Measurements from ENCODE around the gene HAPLN2.

The HAPLN2 gene

GRCh38 chr1:156645056-156645455 is 25.8 kb downstream of the HAPLN2 start:
- DNase-seq (ENCODE audit: low spot score), result no peak

- no peak for DNase-seq (ENCODE audit: low spot score)
Measured at GRCh38 chr1:156645666-156646065, 26.5 kb downstream of the HAPLN2 start.

GRCh38 chr1:156646738-156647211 is 27.6 kb downstream of the HAPLN2 start:
- DNase-seq (ENCODE audit: low spot score), result no peak

GRCh38 chr1:156647351-156647750 is 28.1 kb downstream of the HAPLN2 start:
- DNase-seq (ENCODE audit: low spot score), result no peak

DNA sequence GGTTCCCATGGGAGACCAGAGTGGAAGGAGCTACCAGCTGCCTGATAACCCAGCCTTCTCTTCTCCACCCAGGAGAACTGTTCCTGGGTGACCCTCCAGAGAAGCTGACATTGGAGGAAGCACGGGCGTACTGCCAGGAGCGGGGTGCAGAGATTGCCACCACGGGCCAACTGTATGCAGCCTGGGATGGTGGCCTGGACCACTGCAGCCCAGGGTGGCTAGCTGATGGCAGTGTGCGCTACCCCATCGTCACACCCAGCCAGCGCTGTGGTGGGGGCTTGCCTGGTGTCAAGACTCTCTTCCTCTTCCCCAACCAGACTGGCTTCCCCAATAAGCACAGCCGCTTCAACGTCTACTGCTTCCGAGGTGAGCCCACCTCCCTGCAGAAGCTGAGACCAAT is 29.3 kb downstream of the HAPLN2 start:
- no peak for DNase-seq (ENCODE audit: low spot score)

- no peak for DNase-seq (ENCODE audit: low spot score)
Measured at GRCh38 chr1:156648951-156649350, 29.7 kb downstream of the HAPLN2 start.

GRCh38 chr1:156652131-156652991 is 33.1 kb downstream of the HAPLN2 start:
- DNase-seq (ENCODE audit: low spot score), result no peak

DNA sequence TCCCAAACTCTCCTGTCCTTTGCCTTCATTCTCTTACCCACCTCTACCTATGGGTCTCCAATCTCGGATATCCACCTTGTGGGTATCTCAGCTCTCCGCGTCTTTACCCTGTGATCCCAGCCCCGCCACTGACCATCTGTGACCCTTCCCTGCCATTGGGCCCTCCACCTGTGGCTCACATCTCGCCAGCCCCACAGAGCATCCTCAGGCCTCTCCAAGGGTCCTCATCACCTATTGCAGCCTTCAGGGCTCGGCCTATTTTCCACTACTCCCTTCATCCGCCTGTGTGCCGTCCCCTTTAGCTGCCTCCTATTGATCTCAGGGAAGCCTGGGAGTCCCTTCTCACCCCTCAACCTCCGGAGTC is 33.8 kb downstream of the HAPLN2 start:
- no peak for DNase-seq (ENCODE audit: low spot score)

DNA sequence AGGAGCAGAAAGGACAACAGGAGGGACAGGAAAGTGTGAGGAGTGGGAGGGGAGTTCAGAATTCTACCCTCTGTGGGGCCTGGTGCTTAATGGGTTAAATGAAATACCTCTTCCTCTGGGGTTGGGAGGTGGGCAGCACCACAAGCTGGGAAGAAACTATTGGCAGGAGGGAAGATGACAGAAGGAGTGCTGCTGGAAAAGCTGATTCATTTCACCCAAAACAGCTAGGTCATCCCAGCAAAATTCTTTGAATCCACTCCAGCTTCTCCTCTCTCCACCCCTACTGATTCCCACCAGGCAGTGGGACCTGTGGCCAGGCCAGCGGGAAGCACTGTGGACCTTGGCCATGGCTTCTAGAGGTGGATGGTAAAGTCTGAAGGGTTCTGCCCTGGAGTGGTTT is 35.5 kb downstream of the HAPLN2 start:
- DNase-seq (ENCODE audit: low spot score), result no peak

- DNase-seq (ENCODE audit: low spot score), result no peak
Measured at GRCh38 chr1:156655151-156655903, 36.1 kb downstream of the HAPLN2 start.

- no peak for DNase-seq (ENCODE audit: low spot score)
Measured at GRCh38 chr1:156655904-156656516, 36.8 kb downstream of the HAPLN2 start.

- DNase-seq (ENCODE audit: low spot score), result peak; percentile 76
Measured at GRCh38 chr1:156656806-156657740, 37.9 kb downstream of the HAPLN2 start.

DNA sequence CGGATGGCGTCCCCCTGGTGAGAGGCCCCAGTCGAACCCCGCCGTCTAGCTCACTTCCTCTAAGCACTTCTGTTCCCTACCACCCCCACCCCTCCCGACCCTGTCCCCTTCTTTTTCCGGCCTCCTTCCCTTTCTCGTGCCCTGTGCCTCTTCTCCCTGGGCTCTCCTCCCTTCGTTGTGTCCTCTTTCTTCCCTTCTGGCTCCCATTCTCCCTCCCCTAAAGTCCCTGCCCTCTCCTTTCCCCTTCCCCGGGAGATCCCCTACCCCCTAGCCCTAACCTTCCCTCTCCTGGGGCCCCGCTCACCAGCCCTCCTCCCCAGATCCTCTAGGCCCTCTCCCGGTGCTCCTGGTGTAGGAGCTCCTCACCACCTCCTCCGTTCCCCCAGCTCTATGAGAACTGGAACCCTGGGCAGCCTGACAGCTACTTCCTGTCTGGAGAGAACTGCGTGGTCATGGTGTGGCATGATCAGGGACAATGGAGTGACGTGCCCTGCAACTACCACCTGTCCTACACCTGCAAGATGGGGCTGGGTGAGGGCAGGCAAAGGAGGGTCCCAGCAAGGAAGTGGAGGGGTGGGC is 38.6 kb downstream of the HAPLN2 start:
- DNase-seq (ENCODE audit: low spot score), result no peak

DNA sequence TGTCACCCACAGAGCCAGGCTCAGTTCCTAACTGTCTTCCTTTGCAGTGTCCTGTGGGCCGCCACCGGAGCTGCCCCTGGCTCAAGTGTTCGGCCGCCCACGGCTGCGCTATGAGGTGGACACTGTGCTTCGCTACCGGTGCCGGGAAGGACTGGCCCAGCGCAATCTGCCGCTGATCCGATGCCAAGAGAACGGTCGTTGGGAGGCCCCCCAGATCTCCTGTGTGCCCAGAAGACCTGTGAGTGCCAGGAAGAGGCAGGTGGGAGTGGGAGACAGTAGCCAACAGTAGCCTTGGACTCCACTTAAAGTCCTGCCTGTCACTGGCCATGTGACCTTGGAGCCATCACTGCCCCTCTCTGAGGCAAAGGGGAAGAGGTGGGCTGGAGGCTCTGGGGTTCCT is 39.3 kb downstream of the HAPLN2 start:
- no peak for DNase-seq (ENCODE audit: low spot score)

DNA sequence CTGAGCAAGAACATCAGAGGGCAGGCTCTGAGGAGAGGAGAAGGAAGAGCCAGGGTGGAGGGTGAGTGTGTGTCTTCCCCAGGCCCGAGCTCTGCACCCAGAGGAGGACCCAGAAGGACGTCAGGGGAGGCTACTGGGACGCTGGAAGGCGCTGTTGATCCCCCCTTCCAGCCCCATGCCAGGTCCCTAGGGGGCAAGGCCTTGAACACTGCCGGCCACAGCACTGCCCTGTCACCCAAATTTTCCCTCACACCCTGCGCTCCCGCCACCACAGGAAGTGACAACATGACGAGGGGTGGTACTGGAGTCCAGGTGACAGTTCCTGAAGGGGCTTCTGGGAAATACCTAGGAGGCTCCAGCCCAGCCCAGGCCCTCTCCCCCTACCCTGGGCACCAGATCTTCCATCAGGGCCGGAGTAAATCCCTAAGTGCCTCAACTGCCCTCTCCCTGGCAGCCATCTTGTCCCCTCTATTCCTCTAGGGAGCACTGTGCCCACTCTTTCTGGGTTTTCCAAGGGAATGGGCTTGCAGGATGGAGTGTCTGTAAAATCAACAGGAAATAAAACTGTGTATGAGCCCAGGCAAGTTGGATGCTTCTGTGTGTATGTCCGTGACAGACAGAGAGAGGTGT is 39.8 kb downstream of the HAPLN2 start:
- DNase-seq (ENCODE audit: low spot score), result no peak

DNA sequence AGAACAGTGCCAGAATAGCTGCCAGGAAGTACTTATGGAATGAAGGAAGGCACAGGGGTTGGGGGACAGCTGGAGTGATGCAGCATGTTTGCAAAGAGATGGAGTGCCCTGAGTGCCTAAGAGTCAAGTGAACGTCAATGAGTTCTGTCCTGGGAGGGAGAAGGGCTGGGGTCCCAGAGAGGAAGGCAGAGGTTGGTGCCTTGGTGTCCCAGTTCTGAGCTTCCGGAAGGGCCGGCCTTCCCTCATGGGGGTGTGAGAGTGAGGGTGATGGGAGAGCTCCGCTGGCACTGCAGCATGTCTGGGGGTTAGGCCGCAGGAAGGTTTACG is 40.4 kb downstream of the HAPLN2 start:
- DNase-seq (ENCODE audit: low spot score), result no peak

GRCh38 chr1:156659988-156660751 is 41.0 kb downstream of the HAPLN2 start:
- DNase-seq (ENCODE audit: low spot score), result peak; percentile 92

DNA sequence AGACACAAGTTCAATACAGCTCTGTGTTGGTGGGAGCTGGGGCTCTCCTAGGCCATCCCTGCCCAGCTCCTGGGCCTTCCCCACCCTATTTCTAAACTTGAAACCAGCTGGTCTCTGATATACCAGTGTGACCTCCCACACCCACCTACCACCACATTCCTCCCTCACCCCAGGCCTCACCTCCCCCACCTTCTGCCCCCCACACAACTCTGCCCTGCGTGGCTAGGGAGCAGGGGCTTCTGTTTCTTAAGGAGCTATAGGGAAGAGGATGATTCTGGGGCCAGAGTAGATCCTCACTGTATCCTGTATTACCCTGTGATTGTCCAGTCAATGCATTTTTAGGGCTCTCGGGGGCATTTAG is 41.5 kb downstream of the HAPLN2 start:
- no peak for DNase-seq (ENCODE audit: low spot score)

DNA sequence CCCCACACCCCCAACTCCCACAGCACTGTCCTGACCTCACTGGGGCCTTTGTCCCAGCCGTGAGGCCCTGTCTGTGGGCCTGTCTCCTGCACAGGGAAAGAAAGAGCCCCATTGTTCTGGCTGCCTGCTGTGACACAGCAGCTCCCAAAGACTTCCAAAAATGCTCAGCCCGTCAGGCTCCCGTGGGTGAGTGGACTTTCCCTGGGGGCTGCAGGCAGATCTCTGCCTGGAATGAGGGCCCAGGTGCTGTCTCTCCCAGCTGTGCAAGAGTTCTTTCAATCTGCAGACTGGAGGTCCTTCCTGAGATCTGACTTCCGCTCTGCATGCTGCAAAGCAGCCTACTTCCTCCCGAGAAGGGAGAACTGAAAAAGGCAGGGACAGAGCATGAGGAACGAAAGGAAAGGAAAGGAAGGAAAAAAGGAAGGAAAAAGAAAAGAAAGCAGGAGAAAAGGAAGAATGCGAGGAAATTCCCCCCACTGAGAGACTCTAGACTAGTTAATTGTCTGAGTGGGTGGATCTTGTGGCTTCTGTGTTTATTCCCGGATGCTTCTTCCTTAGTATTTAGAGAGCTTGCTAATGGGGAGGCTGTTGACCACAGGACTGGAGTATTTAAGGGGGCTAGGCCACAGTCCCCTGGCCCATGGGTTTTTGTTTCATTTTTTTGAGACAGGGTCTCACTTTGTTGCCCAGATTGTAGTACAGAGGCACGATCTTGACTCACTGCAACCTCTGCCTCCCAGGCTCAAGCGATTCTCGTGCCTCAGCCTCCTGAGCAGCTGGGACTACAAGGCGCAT is 43.0 kb downstream of the HAPLN2 start:
- no peak for DNase-seq (ENCODE audit: low spot score)

GRCh38 chr1:156662800-156663055 is 43.5 kb downstream of the HAPLN2 start:
- no peak for DNase-seq (ENCODE audit: low spot score)
